Right cardiac atrium (tissue), 5 donors: Measurements from ENCODE around the gene REELD1. TPM values are rescaled to one million over a fixed set of nuclear protein-coding genes. Genes with fewer than 3 reads are reported as not detected.
A peak's percentile ranks its signal among the peaks of the same experiment; 100 is the strongest.

Source experiments
- ATAC-seq, 2 donors: fragments of 200-7000 bp; cut with Tn5 transposase; one replicate each; pipeline versions ENCODE4 v1.8.0 to v1.9.1; 2020; ENCODE audit warnings: moderate library complexity in 2 of 2, mild to moderate bottlenecking in 1 of 2
- DNase-seq, 3 donors: peaks; one replicate each; pipeline ENCODE4 v3.0.0-alpha.2; 2020
- H3K27ac ChIP-seq: one replicate; pipeline ENCODE4 v1.5.1; 2013; ENCODE audit warnings: mild to moderate bottlenecking, low read length, control low read depth, moderate library complexity
- H3K27me3 ChIP-seq: one replicate; pipeline ENCODE4 v1.6.1; 2013; ENCODE audit not compliant: control insufficient read depth, insufficient read depth
- H3K4me1 ChIP-seq: one replicate; pipeline ENCODE4 v1.6.1; 2013; ENCODE audit warnings: low read length; ENCODE audit not compliant: control insufficient read depth, insufficient read depth
- H3K4me3 ChIP-seq: one replicate; pipeline ENCODE4 v1.5.1; 2013; ENCODE audit warnings: low read length, control low read depth
- H3K9me3 ChIP-seq: one replicate; pipeline ENCODE4 v1.6.1; 2013; ENCODE audit warnings: low read length; ENCODE audit not compliant: control insufficient read depth
- WGBS: extraction: QIAGEN DNeasy Blood & Tissue Kit; methylation state at CpG from one replicate; pipeline ENCODE4 v1.1.7; 2013; 5-methylcytosine and 5-hydroxymethylcytosine counted together
- intact Hi-C, 4 donors: fragments of 100-400 bp; cut with DNase I; formaldehyde crosslinking; loops; one replicate each; pipeline versions ENCODE4 v1.11.0 to v1.14.0; 2022 to 2023
- polyA plus RNA-seq: library from polyadenylated mRNA; stranded (reverse); fragments of 200-250 nt; gene quantifications from one replicate; pipeline ENCODE4 v1.2.3, GENCODE V29; 2013
- total RNA-seq, 4 donors: library from RNA; stranded (reverse); fragmentation: NEBNext Ultra II Directional; extraction: Animal tissue kit (Norgen Biotek cat#: 25700); gene quantifications; one replicate each; pipeline ENCODE4 v1.2.1, GENCODE V29; 2021
- donor health status: healthy with polysubstance abuse.
- donor health status: DM: no; HTN: yes; CAD: no.
- donor health status: DM: no; HTN: no; CAD: no.
- donor health status: DM: no; HTN: yes; CAD: no; lungs with severe emphysema.
- donor health status: DM: yes; HTN: yes; CAD: no.

Gene REELD1
- total and polyA plus RNA-seq, 5 donors = 0.17 to 0.18 TPM; not detected in 3

- no peaks in the 10 kb centered on the region for H3K9me3 ChIP-seq
- WGBS = 73% methylated on average over 3 of the region's 3 CpGs
- no peak overlapping the region for H3K27ac ChIP-seq
- no peak for DNase-seq
- ATAC-seq = no peak
- intact Hi-C loops = no loop called here
- H3K27me3 ChIP-seq = no peaks in the 10 kb centered on the region
- H3K4me3 ChIP-seq = no peak overlapping the region
- H3K4me1 ChIP-seq = peaks cover 5% of the 10 kb centered on the region
These were observed 27.7 kb upstream of the REELD1 start for GRCh38 chr4:146186596-146186995.

- no peak for ATAC-seq
- Histone ChIP-seq H3K4me3 (no peak overlapping the region), H3K27ac (peak overlapping the region; percentile 78), H3K9me3 (no peaks in the 10 kb centered on the region), H3K4me1 (peaks cover 8% of the 10 kb centered on the region), H3K27me3 (no peaks in the 10 kb centered on the region)
- DNase-seq = no peak
- 56% methylated on average over 2 of the region's 2 CpGs for WGBS
- intact Hi-C loops = no loop called here
These were observed 23.9 kb upstream of the REELD1 start for GRCh38 chr4:146190456-146190855.

GRCh38 chr4:146191766-146192458, 22.4 kb upstream of the REELD1 start:
- H3K4me3 ChIP-seq = no peak overlapping the region
- peak overlapping the region; percentile 70 for H3K27ac ChIP-seq
- peaks cover 8% of the 10 kb centered on the region for H3K4me1 ChIP-seq
- WGBS = 51% methylated on average over 9 of the region's 9 CpGs
- ATAC-seq (peak; percentile 86 to 97), DNase-seq (peak in 2 of 3 donors; percentile 37 to 41)
- intact Hi-C loops = no loop called here
- no peaks in the 10 kb centered on the region for H3K27me3 ChIP-seq
- no peaks in the 10 kb centered on the region for H3K9me3 ChIP-seq

- 93% methylated on average over 5 of the region's 5 CpGs for WGBS
- ATAC-seq (no peak), DNase-seq (no peak)
- Histone ChIP-seq H3K4me3 (no peak overlapping the region), H3K27me3 (no peaks in the 10 kb centered on the region), H3K4me1 (peaks cover 8% of the 10 kb centered on the region), H3K27ac (no peak overlapping the region), H3K9me3 (no peaks in the 10 kb centered on the region)
- intact Hi-C loops = no loop called here
These were observed 20.7 kb upstream of the REELD1 start for GRCh38 chr4:146193628-146194027.

- ATAC-seq (no peak), DNase-seq (no peak)
- H3K4me3 ChIP-seq = no peak overlapping the region
- H3K27ac ChIP-seq = no peak overlapping the region
- no peaks in the 10 kb centered on the region for H3K27me3 ChIP-seq
- H3K4me1 ChIP-seq = peaks cover 8% of the 10 kb centered on the region
- intact Hi-C loops = no loop called here
- H3K9me3 ChIP-seq = no peaks in the 10 kb centered on the region
These were observed 20.1 kb upstream of the REELD1 start for GRCh38 chr4:146194212-146194611.

- ATAC-seq (no peak), DNase-seq (no peak)
- no peak overlapping the region for H3K4me3 ChIP-seq
- no peaks in the 10 kb centered on the region for H3K9me3 ChIP-seq
- WGBS = 70% methylated on average over 2 of the region's 2 CpGs
- no peak overlapping the region for H3K27ac ChIP-seq
- H3K4me1 ChIP-seq = no peaks in the 10 kb centered on the region
- H3K27me3 ChIP-seq = no peaks in the 10 kb centered on the region
- intact Hi-C loops = no loop called here
These were observed 11.7 kb upstream of the REELD1 start for GRCh38 chr4:146202665-146203064.

GRCh38 chr4:146207410-146207809, 6.9 kb upstream of the REELD1 start:
- DNase-seq = no peak
- no peaks in the 10 kb centered on the region for H3K4me1 ChIP-seq
- no peak overlapping the region for H3K27ac ChIP-seq
- no peaks in the 10 kb centered on the region for H3K9me3 ChIP-seq
- H3K27me3 ChIP-seq = no peaks in the 10 kb centered on the region
- WGBS = 52% methylated on average over 5 of the region's 5 CpGs
- intact Hi-C loops = no loop called here
- no peak overlapping the region for H3K4me3 ChIP-seq
- ATAC-seq = no peak

- Histone ChIP-seq H3K4me3 (no peak overlapping the region), H3K27me3 (no peaks in the 10 kb centered on the region), H3K27ac (no peak overlapping the region), H3K4me1 (no peaks in the 10 kb centered on the region), H3K9me3 (no peaks in the 10 kb centered on the region)
- 58% methylated on average over 2 of the region's 2 CpGs for WGBS
- intact Hi-C loops = no loop called here
- DNase-seq = no peak
- ATAC-seq = no peak
These were observed 3.4 kb upstream of the REELD1 start for GRCh38 chr4:146210890-146211289.

GRCh38 chr4:146211440-146211839, 2.9 kb upstream of the REELD1 start:
- 52% methylated on average over 7 of the region's 7 CpGs for WGBS
- DNase-seq (peak in 1 of 3 donors; percentile 68), ATAC-seq (peak in 1 of 2 donors; percentile 58)

GRCh38 chr4:146212781-146213180, 1.6 kb upstream of the REELD1 start:
- H3K4me3 ChIP-seq = no peak overlapping the region
- intact Hi-C loops = no loop called here
- no peaks in the 10 kb centered on the region for H3K4me1 ChIP-seq
- DNase-seq = no peak
- H3K27ac ChIP-seq = no peak overlapping the region
- H3K9me3 ChIP-seq = no peaks in the 10 kb centered on the region
- 89% methylated on average over 9 of the region's 9 CpGs for WGBS
- no peak for ATAC-seq
- no peaks in the 10 kb centered on the region for H3K27me3 ChIP-seq

More at GRCh38 chr4:146211440-146211839, 2.9 kb upstream of the REELD1 start:
- Histone ChIP-seq H3K9me3 (no peaks in the 10 kb centered on the region), H3K27me3 (no peaks in the 10 kb centered on the region), H3K27ac (no peak overlapping the region), H3K4me1 (no peaks in the 10 kb centered on the region), H3K4me3 (no peak overlapping the region)
- intact Hi-C loops = no loop called here

- H3K27me3 ChIP-seq = no peaks in the 10 kb centered on the region
- no peaks in the 10 kb centered on the region for H3K4me1 ChIP-seq
- DNase-seq (no peak), ATAC-seq (peak in 1 of 2 donors; percentile 23)
- no peaks in the 10 kb centered on the region for H3K9me3 ChIP-seq
- no peak overlapping the region for H3K4me3 ChIP-seq
- WGBS = 48% methylated on average over 8 of the region's 8 CpGs
- intact Hi-C loops = no loop called here
- no peak overlapping the region for H3K27ac ChIP-seq
These were observed 8.0 kb downstream of the REELD1 start for GRCh38 chr4:146222313-146222712.
